HG03196 (cell line): ENCODE data around the gene EFCAB13.

Experiments used
- ATAC-seq: cut with Tn5 transposase; IDR thresholded peaks from one replicate; pipeline ENCODE4 v1.9.1; 2021; ENCODE audit not compliant: unreplicated experiment

The EFCAB13 gene, protein sequence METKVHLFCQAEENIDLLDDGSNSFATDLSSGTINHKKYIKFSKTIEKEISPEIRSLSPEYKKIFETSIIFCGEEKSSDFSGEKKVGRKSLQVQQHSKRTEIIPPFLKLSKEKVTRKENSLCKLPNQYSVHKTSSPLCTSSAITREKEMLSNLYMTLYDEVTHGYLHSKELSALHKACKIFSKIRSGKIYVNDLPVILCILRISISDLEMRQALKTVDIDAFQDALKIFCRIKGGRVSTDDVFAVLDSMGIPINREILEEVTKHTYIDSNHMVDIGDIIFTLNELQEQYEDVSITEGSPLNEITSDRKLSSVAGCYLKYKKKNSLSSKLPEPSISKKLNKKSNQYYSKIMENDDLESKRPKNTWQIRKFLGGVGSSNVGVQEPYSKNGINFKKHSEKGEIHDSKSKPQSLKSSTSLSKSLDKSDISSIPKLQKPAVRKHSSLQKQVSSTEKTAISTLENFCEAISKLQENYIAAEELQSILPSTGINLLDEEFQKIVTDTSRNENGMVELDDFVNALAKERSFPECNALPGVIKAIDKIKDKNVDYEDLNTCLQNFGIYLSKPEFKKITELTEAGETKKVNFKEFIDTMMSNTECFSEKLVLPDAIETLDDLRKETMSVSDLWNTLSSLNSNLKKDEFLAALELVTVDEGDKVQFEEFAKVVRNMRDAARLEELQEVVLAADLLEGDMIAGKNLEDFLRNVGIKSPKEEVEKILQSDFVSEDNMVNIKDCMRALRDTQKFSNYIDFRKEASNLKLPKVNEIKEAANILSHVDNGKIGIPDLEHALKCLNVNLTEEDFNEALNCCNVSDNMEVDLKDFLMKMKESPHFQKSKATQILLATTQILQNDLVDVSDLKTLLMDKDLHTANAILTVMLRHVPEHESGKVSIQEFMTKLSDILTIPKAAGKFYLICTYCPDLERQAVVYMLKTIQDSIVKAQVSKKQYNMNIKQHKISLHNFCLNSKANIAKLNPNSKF

DNA sequence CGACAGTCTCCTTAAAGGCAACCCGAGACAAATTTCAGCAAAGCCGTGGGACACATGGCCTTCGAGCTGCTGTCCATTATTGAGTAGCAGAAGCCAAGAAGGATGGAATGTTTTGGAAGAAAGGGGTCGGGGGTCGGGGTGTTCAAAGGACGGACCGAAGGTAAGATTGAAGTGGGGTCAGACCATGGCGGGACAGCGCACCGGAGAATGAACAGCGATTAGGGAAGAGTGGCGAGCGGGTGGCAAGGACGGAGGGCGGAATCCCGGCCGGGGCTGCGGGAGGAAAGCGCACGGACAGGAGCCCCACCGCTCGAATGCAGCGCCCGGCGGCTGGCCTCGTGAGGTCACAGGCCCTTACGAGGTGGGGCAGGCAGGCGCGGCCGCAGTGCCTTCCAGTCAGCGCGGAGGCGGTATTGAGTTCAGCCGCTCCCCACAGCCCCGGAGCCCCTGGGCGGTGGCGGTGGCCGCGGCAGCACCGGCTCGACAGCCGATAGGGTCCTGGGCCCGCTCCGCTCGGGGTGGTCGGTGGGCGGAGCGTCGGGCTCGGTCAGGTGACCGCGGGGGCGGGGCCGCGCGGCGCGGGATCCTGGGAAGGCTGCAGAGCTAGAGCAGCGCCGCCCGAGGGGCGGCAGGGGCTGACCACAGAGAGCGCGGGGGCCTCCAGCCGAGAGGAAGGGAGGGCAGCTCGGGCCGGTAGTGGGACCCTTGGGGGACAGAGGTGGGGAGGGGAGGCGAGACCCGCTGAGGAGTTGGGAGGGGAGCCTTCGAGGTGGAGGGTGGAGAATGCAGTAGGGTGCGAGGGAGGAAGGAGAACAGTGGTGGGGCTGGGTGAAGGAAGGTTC is at the start of gene EFCAB13:
TSS of gene EFCAB13 (plus strand) at position 574 of the 842 bp plus-strand sequence. CDS start 4,399 bp downstream, outside the sequence.
- peak; percentile 84 for ATAC-seq

DNA sequence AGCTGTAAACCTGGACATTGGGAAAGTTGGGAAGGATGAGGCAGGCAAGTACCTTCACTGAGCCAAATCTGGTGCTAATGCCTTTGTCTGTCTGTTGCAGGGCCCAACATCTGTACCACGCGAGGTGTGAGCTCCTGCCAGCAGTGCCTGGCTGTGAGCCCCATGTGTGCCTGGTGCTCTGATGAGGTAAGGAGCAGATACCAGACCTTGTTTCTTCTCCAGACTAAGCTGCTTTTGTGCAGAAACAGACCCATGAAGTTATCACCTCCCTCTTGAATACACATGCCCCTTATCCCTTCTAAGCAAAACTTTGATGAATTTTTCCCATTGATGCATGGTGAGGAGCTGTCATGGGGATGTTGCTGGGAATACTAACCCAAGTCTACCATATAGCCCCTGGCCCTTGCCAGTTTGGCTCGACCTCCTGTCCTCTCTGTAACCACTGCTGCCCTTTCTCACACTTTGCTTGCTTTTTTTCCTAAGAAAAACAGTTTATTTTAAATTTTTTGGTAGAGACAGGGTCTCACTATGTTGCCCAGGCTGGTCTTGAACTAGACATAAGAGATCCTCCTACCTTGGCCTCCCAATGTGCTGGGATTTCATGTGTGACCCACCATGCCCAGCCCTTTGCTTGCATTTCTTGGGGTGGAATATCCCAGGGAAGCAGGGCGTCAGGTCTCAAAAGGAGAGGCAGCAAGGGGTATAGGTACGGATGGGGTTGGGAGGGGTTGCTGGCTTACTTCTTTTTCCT is 49.3 kb upstream of the EFCAB13 start:
- no peak for ATAC-seq

- no peak for ATAC-seq
These were observed 48.3 kb upstream of the EFCAB13 start for GRCh38 chr17:47275245-47275984.

GRCh38 chr17:47276444-47276843 is 47.3 kb upstream of the EFCAB13 start:
- no peak for ATAC-seq

- no peak for ATAC-seq
These were observed 46.9 kb upstream of the EFCAB13 start for GRCh38 chr17:47276868-47277267.

GRCh38 chr17:47277921-47278320 is 45.8 kb upstream of the EFCAB13 start:
- ATAC-seq: no peak

- ATAC-seq: no peak
These were observed 45.2 kb upstream of the EFCAB13 start for GRCh38 chr17:47278561-47278960.

DNA sequence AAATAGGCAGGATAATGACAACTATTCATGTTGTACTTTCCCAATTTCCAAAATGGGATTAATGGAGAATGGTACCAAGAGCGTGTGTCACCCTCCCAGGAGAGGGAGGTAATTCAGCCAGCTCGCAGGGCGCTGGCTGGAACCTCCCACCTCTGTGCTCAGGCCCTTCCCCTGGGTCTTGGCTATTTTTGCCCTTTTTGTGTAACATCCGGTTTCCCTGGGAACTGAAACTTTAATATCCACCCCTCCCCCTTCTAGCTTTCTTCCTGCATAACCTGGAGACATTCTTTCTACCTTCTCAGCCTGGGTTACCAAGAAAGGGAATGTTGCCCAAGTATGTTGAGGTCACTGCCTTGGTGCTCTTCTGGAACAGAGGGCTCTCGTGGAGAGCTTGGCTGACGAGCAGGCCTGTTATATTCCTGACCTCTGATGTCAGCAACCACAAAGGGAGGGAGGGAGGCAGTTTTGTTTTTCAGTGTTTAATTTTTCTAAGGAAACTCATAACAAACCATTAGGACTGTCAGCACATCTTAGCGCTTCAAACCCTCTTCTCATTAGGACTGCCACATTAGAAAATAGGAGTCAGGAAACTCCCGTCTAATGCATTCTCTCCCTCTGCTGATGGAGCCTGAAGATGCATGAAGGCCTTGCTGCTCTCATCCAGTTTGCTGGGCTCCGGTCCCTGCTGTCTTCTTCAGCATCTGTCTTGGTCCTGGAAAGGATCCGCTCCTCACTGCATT is 44.5 kb upstream of the EFCAB13 start:
- ATAC-seq: peak; percentile 73

DNA sequence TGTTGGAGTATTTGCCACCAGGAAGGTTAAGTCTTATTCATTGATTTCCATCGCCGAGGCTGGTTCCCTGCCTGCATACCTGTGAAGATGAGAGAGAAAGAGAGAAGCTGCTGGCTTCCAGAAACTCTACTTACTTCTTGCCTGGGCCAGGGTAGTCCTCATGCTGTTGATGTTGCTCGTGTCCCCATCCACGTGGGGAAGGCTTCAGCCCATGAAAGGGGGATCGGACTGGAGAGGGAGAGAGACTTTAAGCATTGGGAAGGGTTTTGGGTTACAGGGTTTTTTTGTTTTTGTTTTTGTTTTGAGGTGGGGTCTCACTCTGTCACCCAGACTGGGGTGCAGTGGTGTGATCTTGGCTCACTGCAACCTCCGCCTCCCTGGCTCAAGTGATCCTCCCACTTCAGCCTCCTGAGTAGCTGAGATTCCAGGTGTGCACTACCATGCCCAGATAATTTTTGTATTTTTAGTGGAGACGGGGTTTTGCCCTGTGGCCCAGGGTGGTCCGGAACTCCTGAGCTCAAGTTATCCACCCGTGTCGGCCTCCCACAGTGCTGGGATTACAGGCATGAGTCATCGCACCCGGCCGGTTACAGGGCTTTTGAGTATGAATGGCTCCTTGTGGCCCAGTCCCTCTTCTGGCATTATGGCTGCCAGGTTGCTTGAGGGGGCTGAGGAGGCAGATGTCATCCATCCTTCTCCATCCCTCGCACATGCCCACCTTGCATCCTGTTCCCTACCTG is 43.5 kb upstream of the EFCAB13 start:
- no peak for ATAC-seq

GRCh38 chr17:47281216-47281615 is 42.5 kb upstream of the EFCAB13 start:
- no peak for ATAC-seq

GRCh38 chr17:47285003-47285402 is 38.8 kb upstream of the EFCAB13 start:
- no peak for ATAC-seq

DNA sequence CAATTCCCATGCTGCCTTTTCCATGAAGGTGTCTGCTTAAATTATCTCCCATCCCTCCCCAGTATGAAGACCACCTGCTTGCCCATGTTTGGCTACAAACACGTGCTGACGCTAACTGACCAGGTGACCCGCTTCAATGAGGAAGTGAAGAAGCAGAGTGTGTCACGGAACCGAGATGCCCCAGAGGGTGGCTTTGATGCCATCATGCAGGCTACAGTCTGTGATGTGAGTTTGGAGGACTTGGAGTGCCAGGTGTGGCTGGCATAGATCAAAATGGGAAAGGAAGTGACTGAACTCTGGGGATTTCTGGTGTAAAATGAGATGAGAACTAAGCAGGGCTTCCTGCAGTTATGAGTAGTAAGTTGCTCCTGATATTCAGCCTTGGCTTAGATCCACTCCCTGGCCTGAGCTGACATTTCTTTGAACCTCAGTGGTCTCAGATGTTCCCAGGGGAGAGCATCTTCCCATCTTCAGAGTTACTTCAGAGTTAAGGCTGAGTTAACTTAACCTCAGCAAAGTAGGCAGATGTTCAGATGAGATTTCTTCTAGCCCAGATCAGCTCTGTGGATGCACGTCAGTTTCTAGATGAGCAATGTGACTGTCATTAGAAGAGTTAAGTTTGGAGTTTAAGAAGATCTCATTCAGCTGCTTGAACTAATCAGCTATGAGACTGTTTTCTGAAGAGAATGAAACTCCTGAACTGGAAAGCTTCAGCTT is 37.4 kb upstream of the EFCAB13 start:
- ATAC-seq: peak; percentile 54

GRCh38 chr17:47287068-47287467 is 36.7 kb upstream of the EFCAB13 start:
- no peak for ATAC-seq

DNA sequence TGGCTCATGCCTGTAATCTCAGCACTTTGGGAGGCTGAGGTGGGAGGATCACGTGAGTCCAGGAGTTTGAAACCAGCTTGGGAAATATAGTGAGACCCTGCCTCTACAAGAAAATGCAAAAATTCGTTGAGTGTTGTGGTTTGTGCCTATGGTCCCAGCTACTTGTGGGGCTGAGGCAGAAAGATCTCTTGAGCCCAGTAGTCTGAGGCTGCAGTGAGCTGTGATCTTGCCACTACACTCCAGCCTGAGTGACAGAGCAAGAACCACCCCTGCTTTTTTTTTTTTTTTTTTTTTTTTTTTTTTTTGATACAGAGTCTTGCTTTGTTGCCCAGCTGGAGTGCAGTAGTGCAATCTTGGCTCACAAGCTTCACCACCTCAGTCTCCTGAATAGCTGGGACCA is 36.1 kb upstream of the EFCAB13 start:
- no peak for ATAC-seq

DNA sequence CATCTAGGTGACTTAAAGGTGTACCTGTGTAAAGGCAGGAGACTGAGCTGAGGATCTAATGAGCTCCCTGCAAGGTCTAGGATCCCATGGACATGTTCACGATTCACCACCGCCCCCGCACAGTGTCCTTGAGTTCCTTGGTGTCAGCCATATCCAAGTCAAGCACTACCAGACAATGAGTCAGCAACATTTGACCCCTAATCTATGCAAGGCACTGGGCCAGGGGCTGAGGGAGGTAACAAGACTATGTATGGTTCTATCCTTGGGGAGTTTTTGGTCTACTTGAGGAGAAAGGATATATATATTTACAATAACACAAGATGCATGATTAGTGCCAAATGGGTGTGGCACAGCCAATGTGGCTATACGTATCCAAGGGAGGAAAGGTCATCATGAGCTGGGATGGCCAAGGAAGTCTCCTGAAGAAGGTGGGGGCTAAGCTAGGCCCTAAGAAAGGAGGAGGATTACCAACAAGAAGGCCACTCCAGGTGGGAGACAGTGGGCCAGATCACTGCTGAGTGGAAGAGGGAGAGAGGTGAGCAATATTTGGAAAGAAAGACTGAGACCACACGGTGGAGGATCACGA is 35.1 kb upstream of the EFCAB13 start:
- no peak for ATAC-seq

- ATAC-seq: no peak
These were observed 34.5 kb upstream of the EFCAB13 start for GRCh38 chr17:47289302-47289701.

- no peak for ATAC-seq
These were observed 32.9 kb upstream of the EFCAB13 start for GRCh38 chr17:47290870-47291241.
